HG02884 (cell line): ENCODE data around the gene OR8B8.
"Not testable (repeated sequence)": the region's sequence is repeated elsewhere in the genome, so short reads cannot be mapped to it uniquely, and the experiment has no call there.

Source experiments
- ATAC-seq: cut with Tn5 transposase; IDR thresholded peaks from one replicate; pipeline ENCODE4 v1.9.1; 2021; ENCODE audit warnings: mild to moderate bottlenecking, moderate library complexity; ENCODE audit not compliant: unreplicated experiment

The OR8B8 gene, protein sequence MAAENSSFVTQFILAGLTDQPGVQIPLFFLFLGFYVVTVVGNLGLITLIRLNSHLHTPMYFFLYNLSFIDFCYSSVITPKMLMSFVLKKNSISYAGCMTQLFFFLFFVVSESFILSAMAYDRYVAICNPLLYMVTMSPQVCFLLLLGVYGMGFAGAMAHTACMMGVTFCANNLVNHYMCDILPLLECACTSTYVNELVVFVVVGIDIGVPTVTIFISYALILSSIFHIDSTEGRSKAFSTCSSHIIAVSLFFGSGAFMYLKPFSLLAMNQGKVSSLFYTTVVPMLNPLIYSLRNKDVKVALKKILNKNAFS

DNA sequence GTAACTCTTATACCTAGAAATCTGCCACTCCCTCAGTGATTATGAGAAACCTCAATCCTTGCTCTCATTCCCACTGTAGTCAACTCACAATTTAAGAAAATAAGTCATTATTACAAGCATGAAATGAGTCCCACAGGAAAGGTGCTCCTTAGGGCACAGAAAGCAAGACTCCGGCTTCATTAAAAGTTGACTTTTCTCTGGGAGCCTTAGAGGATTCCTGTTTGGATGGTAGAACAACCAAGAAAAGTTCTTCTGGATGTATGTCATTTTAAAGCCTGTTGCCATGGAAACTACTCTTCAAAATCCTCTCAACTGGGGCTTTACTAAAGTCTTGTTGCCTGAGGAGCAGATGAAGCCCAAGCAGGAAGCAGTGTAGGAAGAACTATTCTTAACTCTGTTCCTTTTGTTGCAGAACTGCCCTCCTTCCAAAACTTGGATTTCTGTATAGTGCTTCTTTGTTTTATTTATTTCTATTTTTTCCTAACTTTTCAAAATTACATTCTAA is at the start of gene OR8B8:
TSS of gene OR8B8 (minus strand) at position 51 of the 505 bp plus-strand sequence. CDS start 4,611 bp downstream, outside the sequence.
- ATAC-seq: no peak

- no peak for ATAC-seq
These were observed 47.6 kb upstream of the OR8B8 start for GRCh38 chr11:124493016-124493655.

DNA sequence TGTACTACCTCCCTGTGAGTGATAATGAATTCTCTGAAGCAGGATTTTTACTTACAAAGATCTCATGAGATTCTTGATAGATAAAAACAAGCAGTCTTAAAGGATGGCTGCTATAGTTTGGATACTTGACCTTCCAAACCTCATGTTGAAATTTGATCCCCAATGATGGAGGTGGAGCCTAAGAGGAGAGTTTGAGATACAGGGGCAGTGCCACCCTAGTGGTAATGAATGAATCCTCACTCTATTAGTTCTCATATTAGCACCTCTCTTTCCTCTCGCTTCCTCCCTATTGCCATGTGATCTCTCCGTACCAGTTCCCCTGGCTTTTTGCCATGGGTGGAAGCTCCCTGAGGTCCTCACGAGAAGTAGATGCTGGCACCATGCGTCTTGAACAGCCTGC is 37.9 kb upstream of the OR8B8 start:
- no peak for ATAC-seq

DNA sequence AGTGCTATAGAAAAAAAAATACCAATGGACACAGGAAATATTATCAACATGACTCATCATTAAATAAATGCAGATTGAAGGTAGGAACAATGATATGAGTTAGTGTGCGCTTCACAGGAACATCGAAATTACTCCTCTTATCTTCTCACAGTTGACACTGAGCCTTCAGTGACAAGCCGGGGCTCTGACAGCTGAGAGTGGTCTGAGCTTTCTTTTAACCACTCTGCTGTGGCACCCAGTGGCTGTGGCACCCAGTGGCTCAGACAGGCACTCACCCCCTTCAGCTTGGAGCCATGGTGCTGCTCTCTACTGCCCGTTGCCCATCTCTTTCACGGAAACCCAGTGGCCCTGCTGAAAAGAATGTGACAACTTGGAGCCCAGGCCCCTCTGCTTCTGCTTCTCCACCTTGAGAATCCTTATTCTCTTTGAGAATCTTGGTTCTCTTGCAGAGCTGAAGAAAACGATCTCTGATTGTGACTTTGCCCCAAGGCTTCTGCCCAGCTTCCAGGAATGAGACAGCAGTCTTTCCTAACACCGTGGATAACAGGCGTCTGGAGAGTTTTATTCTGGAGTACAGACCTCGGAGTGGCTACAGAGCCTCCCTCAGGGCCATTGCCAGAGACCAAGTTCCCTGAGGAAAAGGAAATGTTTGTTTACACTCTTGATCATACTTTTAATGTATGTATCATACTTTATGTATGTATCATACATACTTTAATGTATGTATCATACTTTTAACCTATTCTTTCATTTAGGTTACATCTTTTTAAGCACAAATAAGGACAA is 37.1 kb upstream of the OR8B8 start:
- ATAC-seq: no peak

DNA sequence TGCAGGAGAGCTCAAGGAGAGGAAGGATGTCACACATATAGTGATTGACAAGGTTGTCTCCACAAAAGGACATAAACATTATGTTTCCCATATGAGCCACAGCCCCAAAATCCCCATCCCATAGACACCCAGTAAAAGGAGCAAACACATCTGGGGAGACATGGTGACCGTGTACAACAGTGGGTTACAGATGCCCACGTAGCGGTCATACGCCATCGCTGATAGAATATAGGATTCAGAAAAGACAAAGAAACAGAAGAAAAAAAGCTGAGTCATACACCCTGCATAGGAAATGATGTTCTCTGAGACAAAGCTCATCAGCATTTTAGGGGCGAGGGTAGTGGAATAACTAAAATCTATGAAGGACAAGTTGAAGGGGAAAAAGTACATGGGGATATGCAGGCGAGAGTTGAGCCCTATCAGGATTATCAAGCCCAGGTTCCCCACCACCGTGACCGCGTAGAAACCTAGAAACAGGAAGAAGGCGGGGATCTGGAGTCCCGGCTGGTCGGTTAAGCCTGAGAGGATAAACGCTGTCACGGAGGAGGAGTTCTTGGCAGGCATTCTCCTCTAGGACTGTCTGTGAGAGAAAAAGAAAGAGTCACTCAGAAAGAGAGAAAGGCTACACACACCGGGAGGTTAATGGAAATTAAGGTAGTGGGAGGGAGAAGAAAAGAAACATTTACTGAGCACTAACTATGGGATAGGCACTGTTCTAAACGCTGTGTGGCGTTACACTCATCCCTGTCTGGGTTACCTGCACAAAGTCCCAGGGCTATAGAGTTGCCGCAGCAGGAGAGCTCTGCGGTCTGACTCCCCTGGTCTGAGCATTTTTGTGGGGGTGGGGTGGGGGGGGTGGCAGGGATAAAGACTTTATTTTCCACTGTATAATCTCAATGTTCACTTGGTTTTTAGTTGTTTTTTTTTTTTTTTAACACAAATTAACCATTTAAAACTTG is 36.1 kb upstream of the OR8B8 start:
- peak; percentile 84 for ATAC-seq

DNA sequence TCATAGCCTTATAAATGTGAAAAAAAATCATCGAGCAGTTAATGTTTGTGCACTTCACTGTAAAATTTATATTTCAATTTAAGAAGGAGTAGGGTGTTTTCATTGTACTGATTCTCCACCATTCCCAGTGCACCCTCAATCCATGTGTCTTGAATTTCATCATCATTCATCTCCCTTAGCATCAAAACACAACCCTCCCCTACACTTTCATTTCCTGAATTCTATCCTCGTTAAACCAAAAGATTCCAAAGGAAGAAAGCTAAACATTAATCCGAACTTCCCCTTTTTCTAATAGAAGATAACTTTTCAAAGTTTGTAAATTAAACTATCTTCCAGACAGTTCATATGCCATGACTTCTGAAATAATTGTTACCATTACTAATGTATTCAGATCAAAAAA is 34.1 kb upstream of the OR8B8 start:
- no peak for ATAC-seq

GRCh38 chr11:124475265-124475664 is 29.8 kb upstream of the OR8B8 start:
- no peak for ATAC-seq

- no peak for ATAC-seq
These were observed 29.3 kb upstream of the OR8B8 start for GRCh38 chr11:124474779-124475178.

DNA sequence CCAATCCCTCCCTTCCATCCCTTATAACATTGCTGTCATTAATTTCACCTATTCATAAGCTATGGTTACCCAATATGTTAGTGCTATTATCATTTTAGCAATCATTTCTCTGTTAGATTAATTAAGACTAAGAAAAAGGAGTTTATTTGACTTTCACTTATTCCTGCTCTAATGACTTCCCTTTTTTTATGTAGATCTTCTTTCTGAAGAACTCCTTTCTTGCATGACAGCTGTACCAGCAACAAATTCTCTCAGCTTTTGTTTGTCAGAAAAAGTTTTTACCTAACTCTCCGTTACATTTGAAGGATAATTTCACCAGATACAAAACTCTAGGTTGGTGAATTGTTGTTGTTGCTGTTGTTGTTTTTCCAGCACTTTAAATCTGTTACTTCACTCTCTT is 28.6 kb upstream of the OR8B8 start:
- no peak for ATAC-seq

GRCh38 chr11:124473476-124473875 is 28.0 kb upstream of the OR8B8 start:
- no peak for ATAC-seq

DNA sequence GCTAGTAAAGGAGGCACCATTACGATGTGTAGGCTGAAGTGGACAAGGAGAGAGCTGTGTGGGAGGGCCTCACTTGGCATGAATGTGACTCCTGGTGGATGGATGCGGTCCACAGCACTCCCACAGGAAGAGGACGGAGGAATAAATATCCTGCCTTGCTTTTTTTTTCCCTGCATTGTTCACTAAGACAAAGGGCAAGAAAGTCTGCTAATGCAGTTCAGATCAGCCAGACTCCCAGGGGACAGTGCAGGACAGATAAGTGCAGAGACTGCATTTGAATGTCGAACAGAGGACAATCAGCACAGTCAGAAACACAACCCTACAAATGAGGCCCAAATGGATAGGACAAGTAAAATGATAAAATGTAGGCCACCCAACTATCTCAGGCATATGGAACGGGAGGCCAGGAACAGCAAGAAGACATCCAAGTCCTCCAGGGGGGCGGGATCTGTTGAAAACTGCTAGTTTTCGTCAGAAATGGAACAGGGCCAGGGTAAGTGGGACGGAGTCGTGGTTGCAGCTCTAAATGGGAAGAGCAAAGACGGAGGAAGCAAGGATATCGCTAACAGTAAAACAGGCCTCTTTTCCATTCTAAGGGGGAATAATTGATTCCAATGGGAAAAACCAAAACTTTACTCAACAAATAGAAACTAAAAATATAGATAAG is 25.2 kb upstream of the OR8B8 start:
- no peak for ATAC-seq

DNA sequence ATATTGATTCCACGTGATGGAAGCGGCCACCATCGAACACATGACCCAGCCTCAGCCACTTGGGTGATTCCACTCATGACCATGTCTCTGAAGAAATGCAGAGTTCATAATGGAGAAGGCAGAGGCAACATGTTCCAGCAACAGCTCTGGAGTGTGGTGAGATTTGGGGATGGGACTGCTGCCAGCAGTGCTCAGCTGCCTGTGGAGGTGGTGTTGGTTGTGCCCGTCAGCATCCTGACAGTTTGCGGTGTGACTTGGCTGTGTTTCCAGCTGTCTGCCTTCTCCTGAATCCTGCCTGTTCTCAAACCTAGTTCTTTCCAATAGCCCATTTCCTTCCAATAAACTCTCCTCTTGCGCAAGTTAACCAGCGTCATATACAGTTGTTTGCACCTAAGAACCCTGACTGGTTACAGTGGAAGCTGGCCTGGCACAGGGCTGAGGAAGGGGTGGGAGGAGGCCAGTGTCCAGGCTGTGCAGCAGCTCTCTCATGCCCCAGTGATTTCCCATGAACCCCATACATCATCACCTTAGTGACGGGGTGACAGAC is 22.0 kb upstream of the OR8B8 start:
- ATAC-seq: no peak

- ATAC-seq: no peak
These were observed 19.9 kb upstream of the OR8B8 start for GRCh38 chr11:124465368-124465767.

DNA sequence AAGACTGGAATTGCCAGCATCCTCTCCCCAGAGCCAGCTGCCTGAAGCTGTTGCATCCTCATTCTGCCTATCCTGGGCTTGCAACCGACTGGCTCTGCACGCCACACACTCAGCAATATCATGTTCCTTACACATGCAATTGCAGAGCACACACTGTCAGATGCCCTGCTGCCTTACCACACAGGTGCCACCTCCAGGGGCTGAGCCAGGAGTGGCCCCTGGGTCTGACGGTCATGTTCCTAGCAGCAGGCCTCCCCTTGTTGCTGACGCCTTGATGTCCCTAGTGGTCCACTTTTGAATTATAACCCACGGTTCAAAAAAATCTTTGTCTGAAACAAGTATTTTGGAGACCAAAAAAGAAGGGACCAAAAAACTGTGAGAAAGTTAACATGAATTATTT is 18.5 kb upstream of the OR8B8 start:
- no peak for ATAC-seq

DNA sequence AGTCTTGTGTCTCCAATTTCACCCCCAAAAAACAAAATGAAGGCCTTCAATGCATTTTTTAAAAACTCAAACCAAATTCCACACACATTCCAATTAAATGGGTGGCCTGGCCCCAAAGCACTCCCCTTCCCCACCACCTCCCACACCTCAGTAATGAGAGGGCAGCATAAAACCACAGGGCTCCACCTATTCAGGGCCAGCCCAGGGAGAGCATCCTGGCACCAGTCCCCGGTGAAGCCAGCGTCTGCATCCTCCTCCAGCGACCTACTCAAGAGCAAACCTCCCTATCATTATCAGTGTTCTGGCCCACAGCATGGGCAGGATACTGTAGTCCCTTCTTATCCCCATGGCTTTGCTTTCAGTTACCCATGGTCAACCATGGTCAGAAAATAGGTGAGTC is 17.8 kb upstream of the OR8B8 start:
- ATAC-seq: no peak

- no peak for ATAC-seq
These were observed 15.0 kb upstream of the OR8B8 start for GRCh38 chr11:124460459-124460858.

DNA sequence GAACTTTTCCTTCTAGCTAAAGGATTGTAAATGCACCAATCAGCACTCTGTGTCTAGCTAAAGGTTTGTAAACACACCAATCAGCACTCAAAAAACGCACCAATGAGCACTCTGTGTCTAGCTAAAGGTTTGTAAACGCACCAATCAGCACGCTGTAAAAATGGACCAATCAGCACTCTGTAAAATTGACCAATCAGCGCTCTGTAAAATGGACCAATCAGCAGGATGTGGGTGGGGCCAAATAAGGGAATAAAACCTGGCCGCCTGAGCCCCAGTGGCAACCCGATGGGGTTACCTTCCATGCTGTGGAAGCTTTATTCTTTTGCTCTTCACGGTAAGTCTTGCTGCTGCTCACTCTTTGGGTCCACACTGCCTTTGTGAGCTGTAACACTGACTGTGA is 13.9 kb upstream of the OR8B8 start:
- ATAC-seq: not testable (repeated sequence)

GRCh38 chr11:124454552-124454951 is 9.1 kb upstream of the OR8B8 start:
- ATAC-seq: no peak

GRCh38 chr11:124446916-124447315 is 1.4 kb upstream of the OR8B8 start:
- ATAC-seq: no peak

GRCh38 chr11:124442847-124443246 is 2.6 kb downstream of the OR8B8 start:
- ATAC-seq: no peak
